ENCODE measurements around the gene CACNA1B. TPM values are rescaled to one million over a fixed set of nuclear protein-coding genes. Genes with fewer than 3 reads are reported as not detected.

CACNA1B gene
- total RNA-seq, 6 experiments from 2014 or later: not detected

- no peak for TF ChIP-seq CTCF (IDR thresholded peaks at IDR 0.05)
- Mint-ChIP-seq H3K4me1 (ENCODE audit: low read depth) (no peaks in the 10 kb centered on the region), H3K27me3 (ENCODE audit: insufficient read depth) (no peaks in the 10 kb centered on the region; the same call in 1 of the 2 replicates), H3K27ac (no peak overlapping the region), H3K36me3 (ENCODE audit: low read depth) (no peaks in the 10 kb centered on the region), H3K9me3 (peaks cover 33% of the 10 kb centered on the region), H3K4me3 (no peak overlapping the region)
- no peak for DNase-seq
Measured at GRCh38 chr9:138040446-138041430, 163.2 kb downstream of the CACNA1B start.

GRCh38 chr9:138042146-138042545 is 164.6 kb downstream of the CACNA1B start:
- no peaks in the 10 kb centered on the region for H3K36me3 Mint-ChIP-seq (ENCODE audit: low read depth)
- DNase-seq: no peak

GRCh38 chr9:138042640-138043039 is 165.1 kb downstream of the CACNA1B start:
- H3K36me3 Mint-ChIP-seq (ENCODE audit: low read depth): peaks cover 4% of the 10 kb centered on the region; the same call in 1 of the 2 replicates
- no peak overlapping the region for H3K27ac Mint-ChIP-seq
- no peak for TF ChIP-seq CTCF (IDR thresholded peaks at IDR 0.05)
- no peak overlapping the region for H3K4me3 Mint-ChIP-seq
- no peaks in the 10 kb centered on the region; the same call in 1 of the 2 replicates for H3K27me3 Mint-ChIP-seq (ENCODE audit: insufficient read depth)
- H3K9me3 Mint-ChIP-seq: peaks cover 32% of the 10 kb centered on the region
- no peak for DNase-seq
- H3K4me1 Mint-ChIP-seq (ENCODE audit: low read depth): no peaks in the 10 kb centered on the region

More at GRCh38 chr9:138042146-138042545, 164.6 kb downstream of the CACNA1B start:
- H3K4me3 Mint-ChIP-seq: no peak overlapping the region
- peaks cover 28% of the 10 kb centered on the region for H3K9me3 Mint-ChIP-seq
- no peak for TF ChIP-seq CTCF (IDR thresholded peaks at IDR 0.05)
- H3K27ac Mint-ChIP-seq: no peak overlapping the region
- H3K27me3 Mint-ChIP-seq (ENCODE audit: insufficient read depth): no peaks in the 10 kb centered on the region; the same call in 1 of the 2 replicates
- no peaks in the 10 kb centered on the region for H3K4me1 Mint-ChIP-seq (ENCODE audit: low read depth)

GRCh38 chr9:138043061-138043410 is 165.5 kb downstream of the CACNA1B start:
- no peak for TF ChIP-seq CTCF (IDR thresholded peaks at IDR 0.05)
- H3K4me3 Mint-ChIP-seq: no peak overlapping the region
- H3K27ac Mint-ChIP-seq: no peak overlapping the region
- no peaks in the 10 kb centered on the region for H3K4me1 Mint-ChIP-seq (ENCODE audit: low read depth)
- peaks cover 4% of the 10 kb centered on the region; the same call in 1 of the 2 replicates for H3K36me3 Mint-ChIP-seq (ENCODE audit: low read depth)
- peaks cover 36% of the 10 kb centered on the region for H3K9me3 Mint-ChIP-seq
- no peaks in the 10 kb centered on the region; the same call in 1 of the 2 replicates for H3K27me3 Mint-ChIP-seq (ENCODE audit: insufficient read depth)
- DNase-seq: no peak

- Mint-ChIP-seq H3K9me3 (peaks cover 37% of the 10 kb centered on the region), H3K27me3 (ENCODE audit: insufficient read depth) (no peaks in the 10 kb centered on the region; the same call in 1 of the 2 replicates), H3K36me3 (ENCODE audit: low read depth) (peaks cover 4% of the 10 kb centered on the region; the same call in 1 of the 2 replicates), H3K27ac (no peak overlapping the region), H3K4me1 (ENCODE audit: low read depth) (no peaks in the 10 kb centered on the region), H3K4me3 (no peak overlapping the region)
- TF ChIP-seq CTCF (IDR thresholded peaks at IDR 0.05): no peak
- DNase-seq: no peak
Measured at GRCh38 chr9:138043411-138044345, 166.1 kb downstream of the CACNA1B start.

Data from HFFc6 (cell line).